H1 (cell line): ENCODE data around the gene RIPOR3. TPM values are rescaled to one million over a fixed set of nuclear protein-coding genes. Genes with fewer than 3 reads are reported as not detected.

ENCODE experiments used
- EP300 ChIP-seq, 2 experiments: IDR thresholded peaks; 1 replicate in 1 of 2; 2 replicates in 1 of 2; pipeline ENCODE4 v1.6.1; 2011 to 2012; ENCODE audit warnings: low read depth in 2 of 2, low read length in 2 of 2, mild to moderate bottlenecking in 2 of 2, borderline replicate concordance in 1 of 2, inconsistent platforms in 1 of 2, moderate library complexity in 1 of 2
- GABPA ChIP-seq: IDR thresholded peaks from 2 replicates; pipeline ENCODE4 v1.6.1; 2011; ENCODE audit warnings: mild to moderate bottlenecking, low read length, moderate library complexity, borderline replicate concordance; ENCODE audit not compliant: insufficient read depth
- RAD21 ChIP-seq, 2 experiments: IDR thresholded peaks in 1 of 2; conservative IDR thresholded peaks in 1 of 2; 2 replicates each; pipeline ENCODE4 v1.6.1; 2011; ENCODE audit warnings: low read depth in 2 of 2, low read length in 2 of 2, improper control_type of control experiment in 1 of 2, inconsistent platforms in 1 of 2, mild to moderate bottlenecking in 1 of 2, moderate library complexity in 1 of 2
- RBBP5 ChIP-seq: IDR thresholded peaks from 2 replicates; pipeline ENCODE4 v1.7.1; 2012; ENCODE audit warnings: low read depth, mild to moderate bottlenecking, inconsistent platforms, low read length, moderate library complexity, borderline replicate concordance
- RFX5 ChIP-seq: IDR thresholded peaks from 2 replicates; pipeline ENCODE4 v1.6.1; 2011; ENCODE audit warnings: low read depth, low read length, improper control_type of control experiment, borderline replicate concordance
- polyA plus RNA-seq, 7 experiments: library from polyadenylated mRNA; depleted of rRNA in 3 of 7; stranded (reverse) in 5 of 7; unstranded in 2 of 7; fragments of >200 nt in 5 of 7; fragments of 200-250 nt in 2 of 7; gene quantifications; 1 replicate in 5 of 7; 2 replicates in 1 of 7; 4 replicates in 1 of 7; pipeline versions ENCODE4 v1.2.1 to v1.2.3, GENCODE V29; 2011 to 2013; ENCODE audit warnings: missing spikeins in 2 of 7, mixed read lengths in 2 of 7
- total RNA-seq: library from RNA; stranded (reverse); fragmentation: NEBNext Ultra II Directional; extraction: Animal tissue kit (Norgen Biotek cat#: 25700); gene quantifications from 2 replicates; pipeline ENCODE4 v1.2.1, GENCODE V29; 2021
- TF ChIP-seq, protein P1 (sequence below): IDR thresholded peaks from 2 replicates; pipeline ENCODE4 v1.6.1; 2011; ENCODE audit warnings: low read length, improper control_type of control experiment

Gene RIPOR3
- total and polyA plus RNA-seq, 2 of the 8 experiments (the other 6 are each of a cell fraction or from before 2014, with no cell fraction given): 3.6 to 4.5 TPM

DNA sequence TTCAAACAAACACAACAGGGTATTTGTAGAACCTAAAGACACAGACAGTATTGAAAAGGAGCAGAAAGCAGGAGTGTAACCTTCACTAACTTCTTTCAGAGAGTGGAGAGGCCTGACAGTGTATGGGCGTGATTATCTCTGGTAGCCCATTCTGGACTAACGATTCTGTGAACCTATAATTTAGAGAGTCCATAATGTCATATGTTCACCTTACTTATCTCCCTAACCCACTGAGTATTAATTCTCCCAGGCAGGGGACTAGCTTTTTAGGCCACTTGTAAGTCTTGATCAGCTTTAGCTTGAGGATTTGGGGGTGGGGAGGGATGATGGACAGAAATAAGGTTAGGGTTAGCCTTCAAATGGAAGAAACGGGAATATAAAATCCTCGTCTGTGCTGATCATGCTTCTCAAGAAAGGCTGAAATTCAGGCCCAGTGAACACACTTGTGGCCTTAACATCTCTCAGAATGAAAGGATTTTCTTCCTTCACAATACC, 37.2 kb upstream of the RIPOR3 start (continued):
- TF ChIP-seq RFX5 (no peak), RAD21 (IDR thresholded peaks at IDR 0.05 in 1 of 2, conservative IDR thresholded peaks at IDR 0.05 in 1 of 2; ENCODE audit: low read depth in 2 of 2, low read length in 2 of 2) (no peak), GABPA (no peak), RBBP5 (no peak), EP300 (IDR thresholded peaks at IDR 0.05; ENCODE audit: borderline replicate concordance in 1 of 2, low read depth in 2 of 2, low read length in 2 of 2) (no peak)
- TF ChIP-seq, protein P1, sequence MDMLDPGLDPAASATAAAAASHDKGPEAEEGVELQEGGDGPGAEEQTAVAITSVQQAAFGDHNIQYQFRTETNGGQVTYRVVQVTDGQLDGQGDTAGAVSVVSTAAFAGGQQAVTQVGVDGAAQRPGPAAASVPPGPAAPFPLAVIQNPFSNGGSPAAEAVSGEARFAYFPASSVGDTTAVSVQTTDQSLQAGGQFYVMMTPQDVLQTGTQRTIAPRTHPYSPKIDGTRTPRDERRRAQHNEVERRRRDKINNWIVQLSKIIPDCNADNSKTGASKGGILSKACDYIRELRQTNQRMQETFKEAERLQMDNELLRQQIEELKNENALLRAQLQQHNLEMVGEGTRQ: no peak
- TF ChIP-seq, all 59 proteins: peak for 0
